DMS53 treated with DMSO at 0.1 percent for 48 hours (cell line): ENCODE measurements around the gene RHOU.
"Not testable (repeated sequence)": the region's sequence is repeated elsewhere in the genome, so short reads cannot be mapped to it uniquely, and the experiment has no call there.

Experiments used
- DNase-seq: peaks from one replicate; lab custom pipeline; 2025; ENCODE audit not compliant: unreplicated experiment; lab: John Stamatoyannopoulos, UW

The RHOU gene

DNA sequence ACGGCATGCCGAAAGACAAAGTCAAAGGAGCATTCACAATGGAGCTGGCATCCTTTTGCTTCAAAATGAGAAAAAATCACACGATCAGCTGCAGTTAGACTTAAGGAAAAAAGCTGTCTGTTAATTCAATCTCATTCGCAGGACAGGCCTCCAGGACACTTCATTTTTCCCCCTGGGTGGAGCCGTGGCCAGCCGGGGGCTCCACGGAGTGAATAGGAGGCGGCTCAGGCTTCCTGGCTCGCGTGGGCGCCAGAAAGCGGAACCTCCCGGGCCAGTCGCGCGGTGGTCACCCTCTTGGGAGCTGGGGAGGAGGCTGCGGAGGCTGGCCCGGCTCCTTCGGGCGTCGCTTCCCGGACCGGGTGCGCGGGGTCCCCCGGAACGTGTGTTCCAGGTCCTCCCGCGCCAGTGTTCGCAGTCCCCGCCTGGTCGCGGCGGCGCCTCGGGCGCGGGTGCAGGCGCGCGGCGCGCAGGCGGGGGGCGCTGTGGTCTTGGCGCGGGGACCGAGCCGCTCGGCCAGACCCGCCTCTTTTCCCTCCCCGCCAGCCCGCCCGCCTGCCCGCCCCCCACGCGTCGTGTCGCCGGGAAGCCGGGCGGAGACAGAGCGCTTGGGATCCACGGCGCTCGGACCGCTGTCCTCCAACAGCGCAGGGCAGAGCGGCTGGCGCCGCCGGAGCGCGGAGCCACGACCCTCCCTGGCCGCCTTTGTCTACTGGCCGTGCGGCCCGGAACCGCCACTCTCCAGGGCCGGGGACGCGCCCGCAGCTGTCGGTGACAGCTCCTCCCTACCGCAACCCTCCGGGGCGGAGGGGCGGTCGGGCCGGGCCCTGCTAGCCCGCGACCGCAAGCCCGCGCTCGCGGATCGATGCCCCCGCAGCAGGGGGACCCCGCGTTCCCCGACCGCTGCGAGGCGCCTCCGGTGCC is at the start of gene RHOU:
TSS of gene RHOU (plus strand) at position 599 of the 921 bp plus-strand sequence. CDS start at position 863, 264 bp downstream.
- DNase-seq: peak; percentile 36

GRCh38 chr1:228687587-228687986 is 47.7 kb upstream of the RHOU start:
- no peak for DNase-seq

DNA sequence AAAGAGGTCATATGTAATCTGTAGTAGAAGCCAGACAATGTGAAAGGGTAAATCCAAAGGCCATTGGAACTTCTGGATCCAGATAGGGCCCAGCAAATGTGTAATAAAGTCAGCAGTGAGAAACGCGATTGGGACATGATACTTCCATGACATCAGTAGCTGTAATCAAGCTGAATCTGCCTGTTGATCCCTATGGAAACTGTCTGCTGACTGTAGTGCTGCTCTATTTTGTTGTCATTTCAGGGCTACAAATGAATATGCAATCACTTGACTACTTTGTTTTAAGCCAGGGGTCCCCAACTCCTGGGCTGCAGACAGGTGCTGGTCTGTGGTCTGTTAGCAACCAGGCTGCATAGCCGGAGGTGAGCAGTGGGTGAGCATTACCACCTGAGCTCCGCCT is 46.0 kb upstream of the RHOU start:
- no peak for DNase-seq

DNA sequence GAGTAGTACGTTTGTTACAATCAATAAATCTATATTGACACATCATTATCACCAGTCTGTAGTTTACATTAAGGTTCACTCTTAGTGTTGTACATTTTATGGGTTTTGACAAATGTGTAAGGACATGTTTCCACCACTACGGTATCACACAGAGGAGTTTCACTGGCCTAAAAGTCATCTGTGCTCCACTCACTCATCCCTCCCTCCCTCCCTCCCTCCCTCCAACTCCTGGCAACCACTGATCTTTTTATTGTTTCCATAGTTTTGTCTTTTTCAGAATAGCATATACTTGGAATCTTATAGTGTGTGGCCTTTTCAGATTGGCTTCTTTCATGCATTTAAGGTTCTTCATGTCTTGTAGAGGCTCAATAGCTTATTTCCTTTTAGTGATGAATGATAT is 44.1 kb upstream of the RHOU start:
- no peak for DNase-seq

DNA sequence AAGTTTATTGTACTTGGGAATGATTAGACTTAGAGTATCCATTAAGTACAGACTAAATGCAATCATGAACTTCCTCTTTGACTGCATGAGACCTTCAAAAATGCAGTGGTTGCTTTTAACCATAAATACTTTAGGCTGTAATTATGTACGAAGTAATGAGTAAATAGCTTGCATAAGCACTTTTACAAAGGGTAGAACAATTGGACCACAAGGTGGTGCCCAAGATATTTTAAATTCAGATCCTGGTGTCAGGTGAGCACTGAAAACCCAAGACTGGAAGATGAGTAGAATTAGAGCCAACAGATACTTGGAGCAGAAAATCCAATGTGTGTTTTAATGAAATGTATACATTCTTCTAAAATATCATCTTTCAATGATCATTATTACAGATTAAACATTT is 43.4 kb upstream of the RHOU start:
- peak; percentile 50 for DNase-seq

GRCh38 chr1:228694447-228694846 is 40.8 kb upstream of the RHOU start:
- not testable (repeated sequence) for DNase-seq

DNA sequence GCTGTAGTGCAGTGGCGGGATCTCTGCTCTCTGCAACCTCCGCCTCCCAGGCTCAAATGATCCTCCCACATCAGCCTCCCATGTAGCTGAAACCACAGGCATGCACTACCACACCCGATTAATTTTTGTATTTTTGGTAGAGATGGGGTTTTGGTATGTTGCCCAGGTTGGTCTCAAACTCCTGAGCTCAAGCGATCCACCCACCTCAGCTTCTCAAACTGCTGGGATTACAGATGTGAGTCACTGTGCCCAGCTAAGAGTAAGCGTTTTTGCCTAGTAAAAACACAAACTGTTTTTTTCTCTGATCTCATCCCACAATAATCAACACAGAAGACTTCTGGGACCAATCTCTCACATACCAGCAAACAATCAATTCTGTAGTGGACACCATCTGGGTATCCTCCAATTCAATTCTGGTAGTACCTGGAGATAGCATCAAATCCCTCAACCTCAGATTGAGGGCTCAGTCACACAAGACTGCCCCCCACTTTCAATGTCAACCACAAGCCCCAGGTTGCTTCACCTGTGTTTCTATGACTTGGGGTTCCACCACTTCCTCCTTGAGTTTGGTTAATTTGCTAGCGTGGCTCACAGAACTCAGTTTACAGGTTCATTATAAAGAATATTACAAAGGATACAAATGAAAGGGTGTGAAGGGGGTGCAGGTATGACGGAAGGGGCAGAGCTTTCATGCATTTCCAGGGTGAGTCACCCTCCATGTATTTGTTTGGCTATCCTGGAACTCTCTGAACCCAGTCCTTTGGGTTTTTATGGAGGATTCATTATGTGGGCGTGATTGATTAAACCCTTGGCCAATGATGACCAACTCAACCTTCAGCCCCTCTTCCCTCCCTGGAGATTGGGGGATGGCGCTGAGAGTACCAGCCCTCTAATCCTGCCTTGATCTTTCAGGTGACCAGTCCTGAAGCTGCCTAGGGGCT is 40.0 kb upstream of the RHOU start:
- DNase-seq: no peak

GRCh38 chr1:228697207-228698016 is 37.9 kb upstream of the RHOU start:
- DNase-seq: no peak

- no peak for DNase-seq
Measured at GRCh38 chr1:228698017-228698329, 37.3 kb upstream of the RHOU start.

DNA sequence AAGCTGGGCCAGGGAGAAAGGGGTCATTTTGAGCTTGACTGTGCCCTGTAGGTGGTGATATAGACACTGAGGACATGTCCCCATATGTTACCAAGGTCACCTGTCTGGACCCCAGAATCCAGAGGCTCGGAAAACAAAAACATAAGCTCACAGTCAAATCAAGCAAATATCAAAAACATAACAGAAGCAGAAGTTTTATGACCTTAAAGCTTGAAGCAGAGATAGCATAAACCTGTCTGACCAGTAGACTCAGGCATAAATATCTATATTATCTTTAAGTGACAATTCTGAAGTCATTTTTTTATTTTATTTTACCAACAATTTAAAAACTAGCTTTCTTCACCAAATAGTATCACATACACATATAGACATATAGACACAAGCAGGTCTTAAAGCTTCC is 32.8 kb upstream of the RHOU start:
- no peak for DNase-seq

- no peak for DNase-seq
Measured at GRCh38 chr1:228706305-228706704, 29.0 kb upstream of the RHOU start.

- DNase-seq: no peak
Measured at GRCh38 chr1:228717081-228717480, 18.2 kb upstream of the RHOU start.

GRCh38 chr1:228721407-228721806 is 13.9 kb upstream of the RHOU start:
- DNase-seq: no peak

- DNase-seq: no peak
Measured at GRCh38 chr1:228723287-228723686, 12.0 kb upstream of the RHOU start.

DNA sequence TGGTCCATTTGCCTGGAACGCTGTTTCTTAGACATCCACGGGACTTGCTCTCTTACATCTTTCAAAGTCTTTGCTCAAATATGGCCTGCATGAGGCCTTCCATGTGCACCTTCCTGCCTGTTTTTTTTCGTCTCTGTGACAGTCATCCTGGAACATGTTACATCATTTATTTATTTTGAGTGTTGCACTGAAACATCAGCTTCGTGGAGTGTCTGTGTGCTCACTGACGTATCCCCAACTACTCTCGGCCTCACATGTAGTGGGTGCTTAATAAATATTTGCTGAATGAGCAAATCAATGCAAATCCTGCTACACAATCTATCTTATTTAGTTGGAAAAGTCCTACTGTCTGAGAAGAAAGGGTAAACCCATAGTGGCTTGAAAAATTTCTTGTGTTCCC is 11.4 kb upstream of the RHOU start:
- DNase-seq: peak; percentile 12

DNA sequence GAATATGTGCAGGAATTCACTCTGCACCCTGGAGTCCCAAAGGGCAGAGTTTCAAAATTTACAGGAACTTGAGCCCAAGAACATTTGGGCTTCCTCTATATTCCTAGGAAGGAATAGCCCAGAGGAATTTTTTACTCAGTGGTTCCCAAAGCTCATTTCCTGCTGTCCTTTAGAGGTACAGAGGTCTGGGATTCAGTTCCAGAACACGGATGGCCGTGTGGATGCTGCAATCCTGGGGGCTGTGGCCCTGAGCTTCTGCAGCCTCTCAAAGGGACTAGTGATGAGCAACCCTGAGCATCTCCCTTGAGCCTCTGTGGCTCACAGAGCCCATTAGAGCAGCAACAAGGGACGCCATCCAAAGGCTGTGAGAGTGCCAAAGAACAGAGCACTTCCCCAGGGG is 10.1 kb upstream of the RHOU start:
- no peak for DNase-seq

DNA sequence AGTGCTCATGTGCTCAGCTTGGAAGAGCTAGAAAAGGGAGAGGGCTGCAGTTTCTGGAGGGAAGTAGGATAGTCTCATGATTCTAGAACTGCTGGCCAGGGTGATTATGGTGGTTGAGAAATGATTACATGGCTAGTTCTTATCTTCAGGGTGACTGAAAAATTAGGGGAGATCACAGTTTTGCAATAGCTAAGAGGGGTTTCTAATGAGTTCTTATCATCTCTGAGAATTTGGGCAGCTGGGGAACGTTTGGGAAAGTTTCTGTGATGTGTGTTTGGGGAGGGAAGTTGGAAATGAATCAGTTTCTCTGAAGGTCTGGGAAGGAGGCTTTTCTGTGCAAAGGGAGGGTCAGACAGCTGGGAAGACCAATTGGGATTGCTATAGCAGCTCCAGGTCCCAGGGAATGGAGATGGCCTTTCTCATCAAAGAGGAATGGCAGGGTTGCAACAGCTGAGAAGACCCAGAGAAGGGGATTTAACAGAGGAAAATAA is 7.6 kb upstream of the RHOU start:
- DNase-seq: no peak

- DNase-seq: no peak
Measured at GRCh38 chr1:228732426-228732825, 2.9 kb upstream of the RHOU start.

DNA sequence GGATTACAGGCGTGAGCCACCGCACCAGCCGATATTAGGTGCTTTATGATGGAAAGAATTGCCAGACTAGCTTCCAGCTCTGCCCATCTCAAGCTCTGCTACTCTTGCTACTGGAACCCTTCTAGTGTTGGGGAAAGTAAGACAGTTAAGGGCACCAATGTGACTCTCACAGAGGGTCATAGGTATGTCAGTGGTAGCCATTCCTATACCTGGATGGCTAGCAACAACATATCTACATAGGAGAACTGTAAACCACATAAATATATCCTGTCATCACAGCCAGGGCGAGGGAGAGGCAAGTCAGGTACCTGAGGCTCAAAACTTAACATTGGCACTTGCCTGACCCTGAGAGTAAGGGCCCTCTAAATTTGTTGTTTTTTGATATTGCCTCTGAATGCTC is 1.7 kb upstream of the RHOU start:
- no peak for DNase-seq

DNA sequence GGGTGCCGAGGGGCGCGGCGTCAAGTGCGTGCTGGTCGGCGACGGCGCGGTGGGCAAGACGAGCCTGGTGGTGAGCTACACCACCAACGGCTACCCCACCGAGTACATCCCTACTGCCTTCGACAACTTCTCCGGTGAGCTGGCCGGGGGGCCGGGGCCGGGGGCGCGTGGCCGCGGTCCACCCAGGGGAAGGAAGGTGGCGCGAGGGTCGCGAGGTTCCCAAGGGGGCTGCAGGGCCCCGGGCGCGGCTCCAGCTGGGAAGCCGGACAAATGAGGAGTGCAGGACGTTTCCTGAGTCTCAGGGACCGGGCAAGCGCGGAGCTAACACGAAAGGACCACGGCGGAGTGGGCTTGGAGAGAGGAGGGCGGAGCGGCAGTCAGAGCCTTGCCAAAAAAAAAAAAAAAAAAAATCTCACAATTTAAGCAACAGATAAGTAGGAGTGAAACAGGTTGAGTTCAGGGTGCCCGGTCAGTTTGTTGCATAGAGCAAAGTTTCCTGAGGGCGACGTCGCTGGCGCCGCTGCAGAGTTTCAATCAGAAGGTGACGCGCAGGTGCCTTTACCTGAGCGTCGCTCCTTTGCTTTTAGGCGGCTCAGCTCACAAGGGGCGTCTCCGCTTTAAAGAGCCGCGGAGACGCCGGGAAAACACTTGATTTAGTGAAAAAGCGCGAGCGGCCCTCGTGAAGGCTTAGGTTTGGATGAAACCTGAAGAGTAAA is 750 bp downstream of the RHOU start:
- peak; percentile 45 for DNase-seq
